GM18861 (cell line): ENCODE measurements around the gene DNAH17.

Experiments used
- ATAC-seq: cut with Tn5 transposase; IDR thresholded peaks from one replicate; pipeline ENCODE4 v1.9.1; 2021; ENCODE audit not compliant: unreplicated experiment

The DNAH17 gene

DNA sequence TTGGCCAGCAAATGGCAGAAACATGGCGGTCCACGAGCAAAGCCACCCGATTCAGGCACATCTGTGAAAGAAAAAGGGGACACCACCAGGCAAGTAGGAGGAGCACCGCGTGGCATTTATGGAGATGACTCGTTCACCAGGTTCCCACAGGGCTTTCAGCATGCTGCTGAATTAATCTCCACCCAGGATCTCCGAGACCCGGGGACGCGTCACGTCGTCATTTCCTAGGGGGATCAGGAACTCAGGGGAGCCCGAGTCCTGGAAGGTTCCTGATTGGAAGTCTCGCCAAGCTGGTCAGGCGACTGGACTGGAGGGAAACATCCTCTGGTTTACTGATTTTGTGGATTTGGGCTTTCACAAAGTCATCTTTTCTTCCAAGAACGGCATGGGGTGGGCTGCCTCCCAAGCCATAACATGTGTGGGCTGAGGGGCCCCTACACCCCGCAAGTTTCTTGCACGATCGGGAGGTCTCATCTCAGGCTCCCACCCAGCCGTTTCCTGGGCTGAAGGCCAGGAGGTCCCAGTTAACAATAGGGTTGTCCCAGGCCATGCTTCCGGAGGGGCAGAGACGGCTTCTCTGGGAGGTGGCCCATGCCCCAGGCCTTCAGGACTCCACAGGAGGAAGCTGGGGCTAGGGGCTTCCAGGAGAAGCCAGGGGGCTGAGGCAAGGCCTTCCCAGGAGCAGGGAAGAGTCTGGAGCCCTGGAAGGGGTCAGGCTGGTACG lies 645 bp downstream of the DNAH17 start:
- ATAC-seq = no peak

GRCh38 chr17:78575899-78576298 lies 1.3 kb downstream of the DNAH17 start:
- ATAC-seq = no peak

- ATAC-seq = no peak
Observed at GRCh38 chr17:78575340-78575739, 1.9 kb downstream of the DNAH17 start.

DNA sequence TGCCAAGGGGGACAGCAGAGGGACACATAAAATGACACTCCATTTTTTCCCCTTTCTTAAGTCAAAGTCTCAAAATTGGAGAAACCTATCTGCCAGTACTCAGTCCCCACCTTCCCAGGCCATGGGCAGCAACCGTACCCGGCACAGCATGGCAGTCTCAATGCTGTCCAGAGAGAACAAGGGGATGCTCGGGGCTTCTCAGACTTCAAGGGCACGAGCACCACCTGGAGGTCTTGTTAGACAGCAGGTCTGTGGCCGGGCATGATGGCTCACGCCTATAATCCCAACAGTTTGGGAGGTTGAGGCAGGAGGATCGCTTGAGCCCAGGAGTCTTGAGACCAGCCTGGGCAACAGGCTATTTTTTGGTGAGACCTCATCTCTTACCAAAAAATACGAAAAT lies 3.2 kb downstream of the DNAH17 start:
- no peak for ATAC-seq

GRCh38 chr17:78572239-78573205 lies 4.7 kb downstream of the DNAH17 start:
- ATAC-seq = no peak

DNA sequence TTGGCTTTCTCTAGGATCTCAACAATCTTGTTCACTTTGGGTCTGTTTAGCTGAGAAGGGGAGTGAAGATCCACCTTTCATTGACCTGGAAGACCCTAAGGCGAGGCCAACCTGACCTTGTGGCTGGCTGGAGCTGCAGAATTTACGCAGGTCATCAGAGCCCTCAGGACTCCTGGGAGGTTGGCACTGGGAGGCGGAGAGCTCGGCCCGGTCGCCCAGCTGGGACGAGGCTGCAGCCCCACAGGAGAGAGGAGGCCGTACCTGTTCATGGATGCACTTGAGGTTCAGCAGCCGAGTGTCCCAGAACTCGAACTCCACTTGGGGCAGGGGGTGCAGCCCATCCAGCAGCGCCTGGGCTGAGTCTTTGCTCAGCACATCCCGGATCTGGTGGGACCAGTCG lies 5.9 kb downstream of the DNAH17 start:
- ATAC-seq = no peak

DNA sequence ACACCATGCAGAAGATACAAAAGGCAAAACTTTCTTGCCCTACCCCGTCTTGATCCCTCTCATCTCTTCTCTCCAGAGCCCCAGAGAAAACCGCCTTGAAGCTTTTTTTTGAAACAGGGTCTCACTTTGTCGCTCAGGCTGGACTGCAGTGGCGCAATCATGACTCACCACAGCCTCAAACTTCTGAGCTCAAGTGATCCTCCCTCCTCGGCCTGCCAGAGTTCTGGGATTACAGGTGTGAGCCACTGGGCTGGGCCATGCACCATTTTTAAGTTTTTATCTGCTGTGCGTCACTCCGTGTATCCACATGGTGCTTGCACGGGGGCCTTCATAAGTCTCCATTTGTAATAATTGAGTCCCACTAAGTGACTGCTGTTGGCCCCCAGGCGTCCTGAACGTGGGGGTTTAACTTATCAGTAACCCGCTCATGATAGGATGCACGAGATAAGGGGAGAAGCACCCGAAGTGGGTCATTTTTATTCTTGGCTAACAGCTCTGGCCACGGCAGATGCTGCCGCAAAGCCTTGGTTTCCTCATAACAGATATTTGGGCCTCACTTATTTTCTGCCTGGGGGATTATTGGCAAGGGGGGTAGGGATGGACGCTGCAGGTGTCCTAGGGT lies 8.6 kb downstream of the DNAH17 start:
- no peak for ATAC-seq

GRCh38 chr17:78567991-78568390 lies 9.2 kb downstream of the DNAH17 start:
- no peak for ATAC-seq

DNA sequence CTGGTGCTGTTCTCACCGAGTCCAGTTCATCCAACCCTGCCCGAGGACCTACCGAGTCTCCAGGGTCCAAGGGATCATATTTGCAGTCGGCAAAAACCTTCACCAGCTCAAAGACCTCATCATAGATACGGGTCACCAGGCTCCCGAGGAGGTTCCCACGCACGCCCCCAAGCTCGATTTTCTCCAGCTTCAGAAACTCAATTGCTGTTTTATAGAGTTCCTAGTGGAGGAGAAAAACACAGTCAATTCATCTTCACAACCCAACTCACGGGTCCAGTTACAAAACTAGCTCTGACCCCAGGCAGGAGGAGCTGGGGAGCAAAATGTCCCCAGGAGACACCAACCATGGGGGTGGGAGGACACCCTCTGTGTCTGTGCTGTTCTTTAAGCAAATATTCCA lies 10.2 kb downstream of the DNAH17 start:
- no peak for ATAC-seq

- no peak for ATAC-seq
Observed at GRCh38 chr17:78563189-78564145, 13.7 kb downstream of the DNAH17 start.

- no peak for ATAC-seq
Observed at GRCh38 chr17:78562734-78563133, 14.5 kb downstream of the DNAH17 start.

- no peak for ATAC-seq
Observed at GRCh38 chr17:78561166-78561565, 16.0 kb downstream of the DNAH17 start.

DNA sequence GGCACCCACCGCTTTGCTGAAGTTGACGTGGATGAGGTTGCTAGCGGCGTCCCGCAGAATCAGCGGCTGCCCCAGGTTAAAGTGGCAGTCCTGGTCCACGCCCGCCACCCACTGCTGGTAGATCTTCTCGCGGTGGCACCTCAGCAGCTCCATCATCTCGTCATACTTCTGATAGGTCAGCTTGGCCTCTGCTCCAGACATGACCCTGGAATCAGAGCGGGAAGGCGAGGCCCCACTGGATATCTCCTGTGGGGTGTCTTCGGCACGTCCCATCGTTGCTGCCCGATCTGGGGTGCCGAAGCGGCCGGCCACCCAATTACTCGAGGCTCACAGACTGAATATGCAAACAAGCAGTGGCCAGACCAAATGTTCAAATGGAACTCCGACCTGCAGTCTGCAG lies 16.5 kb downstream of the DNAH17 start:
- ATAC-seq = no peak

- no peak for ATAC-seq
Observed at GRCh38 chr17:78559749-78560368, 17.3 kb downstream of the DNAH17 start.

DNA sequence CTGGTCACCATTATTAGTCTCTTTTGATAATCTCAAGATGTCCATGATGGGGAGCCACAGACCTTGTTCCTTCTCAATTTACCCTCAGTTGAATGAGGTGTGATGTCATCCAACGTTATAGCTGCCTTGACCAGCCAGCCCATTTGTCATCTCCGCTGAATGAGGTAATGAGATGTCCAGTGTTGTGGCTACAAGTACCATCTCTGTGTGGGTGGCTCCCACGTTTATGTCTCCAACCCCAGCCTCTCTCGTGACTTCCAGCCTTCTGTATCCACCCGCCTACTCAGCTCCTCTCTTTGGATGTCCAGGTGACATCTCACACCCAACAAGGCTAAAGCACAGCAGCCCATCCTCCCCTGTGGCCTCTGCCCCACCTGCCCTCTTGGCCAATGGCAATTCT lies 18.2 kb downstream of the DNAH17 start:
- no peak for ATAC-seq

GRCh38 chr17:78558181-78558850 lies 18.9 kb downstream of the DNAH17 start:
- ATAC-seq = no peak

- no peak for ATAC-seq
Observed at GRCh38 chr17:78557598-78558039, 19.6 kb downstream of the DNAH17 start.

- no peak for ATAC-seq
Observed at GRCh38 chr17:78556812-78557211, 20.4 kb downstream of the DNAH17 start.

DNA sequence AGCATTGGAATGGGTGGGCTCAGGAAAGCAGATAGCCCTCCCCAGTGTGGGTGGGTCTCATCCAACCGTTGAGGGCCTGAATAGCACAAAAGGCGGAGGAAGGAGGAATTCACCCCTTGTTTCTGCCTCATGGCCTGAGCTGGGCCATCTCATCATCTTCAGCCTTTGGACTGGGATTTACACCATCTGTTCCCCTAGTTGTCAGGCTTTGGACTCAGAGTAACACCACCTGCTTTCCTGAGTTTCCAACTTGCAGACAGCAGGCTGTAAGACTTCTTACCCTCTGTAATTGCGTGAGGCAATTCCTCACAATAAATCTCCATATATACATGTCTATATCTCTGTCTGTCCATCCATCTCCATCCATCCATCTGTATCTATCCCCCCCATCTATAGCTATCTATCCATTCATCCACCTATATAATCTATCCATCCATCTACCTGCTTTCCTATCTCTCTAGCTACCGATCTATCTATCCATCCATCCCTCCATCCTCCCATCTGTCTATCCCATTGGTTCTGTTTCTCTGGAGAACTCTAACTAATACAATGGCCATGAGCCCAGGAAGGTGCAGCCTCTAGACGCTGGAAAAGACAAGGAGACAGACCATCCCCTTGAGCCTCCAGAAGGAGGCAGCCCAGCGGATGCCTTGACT lies 21.3 kb downstream of the DNAH17 start:
- no peak for ATAC-seq
